HepG2 (cell line): ENCODE results near the gene OR1F1. TPM values are rescaled to one million over a fixed set of nuclear protein-coding genes. Genes with fewer than 3 reads are reported as not detected.
A peak's percentile ranks its signal among the peaks of the same experiment; 100 is the strongest.

Source experiments
- BRCA1 ChIP-seq: sonication (generic); formaldehyde crosslinking; IDR thresholded peaks from 2 replicates; pipeline ENCODE4 v1.4.0; 2020; ENCODE audit warnings: missing genetic modification reagents
- DNMT3B ChIP-seq: conservative IDR thresholded peaks from 2 replicates; pipeline ENCODE4 v1.6.1; 2016; ENCODE audit warnings: missing biosample characterization, control low read depth
- GATA4 ChIP-seq: sonication (generic); IDR thresholded peaks from 2 replicates; pipeline ENCODE4 v1.6.1; 2016; ENCODE audit warnings: antibody characterized with exemption, low read depth, borderline replicate concordance
- HOMEZ ChIP-seq: IDR thresholded peaks from 2 replicates; pipeline ENCODE4 v1.6.1; 2016; ENCODE audit warnings: low read depth
- KAT8 ChIP-seq: IDR thresholded peaks from 2 replicates; pipeline ENCODE4 v1.6.1; 2016; ENCODE audit warnings: missing genetic modification reagents, missing compliant biosample characterization
- MLX ChIP-seq: IDR thresholded peaks from 2 replicates; pipeline ENCODE4 v1.6.1; 2016
- NFYB ChIP-seq: sonication (generic); formaldehyde crosslinking; IDR thresholded peaks from 2 replicates; pipeline ENCODE4 v1.4.0; 2020; ENCODE audit warnings: missing genetic modification reagents
- SMC3 ChIP-seq: IDR thresholded peaks from 2 replicates; pipeline ENCODE4 v1.6.1; 2011; ENCODE audit warnings: low read length, improper control_type of control experiment
- SRY ChIP-seq: sonication (generic); formaldehyde crosslinking; IDR thresholded peaks from 2 replicates; pipeline ENCODE4 v1.8.0; 2022; ENCODE audit warnings: mild to moderate bottlenecking, missing genetic modification reagents
- TIGD3 ChIP-seq: sonication (generic); formaldehyde crosslinking; IDR thresholded peaks from 2 replicates; pipeline ENCODE4 v1.5.1; 2020; ENCODE audit warnings: mild to moderate bottlenecking, missing genetic modification reagents, borderline replicate concordance
- ZBTB7A ChIP-seq: sonication (generic); formaldehyde crosslinking; IDR thresholded peaks from 2 replicates; pipeline ENCODE4 v1.8.0; 2022; ENCODE audit warnings: mild to moderate bottlenecking, missing genetic modification reagents
- ZMYM4 ChIP-seq: sonication (generic); formaldehyde crosslinking; IDR thresholded peaks from 2 replicates; pipeline ENCODE4 v1.8.1; 2023; ENCODE audit warnings: mild to moderate bottlenecking, missing genetic modification reagents
- ZNF883 ChIP-seq: sonication (generic); formaldehyde crosslinking; IDR thresholded peaks from 2 replicates; pipeline ENCODE4 v1.5.1; 2020; ENCODE audit warnings: mild to moderate bottlenecking, missing genetic modification reagents; ENCODE audit errors: not compliant biosample characterization
- ZSCAN22 ChIP-seq: sonication (generic); formaldehyde crosslinking; IDR thresholded peaks from 2 replicates; pipeline ENCODE4 v1.4.0; 2020; ENCODE audit warnings: mild to moderate bottlenecking, missing genetic modification reagents
- polyA plus RNA-seq, 8 experiments: library from polyadenylated mRNA; depleted of rRNA in 3 of 8; stranded (reverse) in 7 of 8; unstranded in 1 of 8; fragments of >200 nt; fragmentation: Illumina TruSeq in 4 of 8; extraction: Trizol in 4 of 8; gene quantifications; 2 replicates each; pipeline versions ENCODE4 v1.2.1 to v1.2.3, GENCODE V29; 2011 to 2016; ENCODE audit warnings: low read depth in 4 of 8, missing spikeins in 1 of 8, mixed read lengths in 1 of 8; ENCODE audit not compliant: insufficient read depth in 1 of 8
- total RNA-seq, 5 experiments: library from RNA; depleted of rRNA; stranded (reverse); fragments of >200 nt; fragmentation: Illumina TruSeq; extraction: Trizol; gene quantifications; 2 replicates each; pipeline ENCODE4 v1.2.3, GENCODE V29; 2016; ENCODE audit warnings: low read depth in 1 of 5
- TF ChIP-seq, protein P1 (sequence below): sonication (generic); formaldehyde crosslinking; IDR thresholded peaks from 2 replicates; pipeline ENCODE4 v1.4.0; 2020; ENCODE audit warnings: mild to moderate bottlenecking, missing genetic modification reagents
- TF ChIP-seq, protein P2 (sequence below): sonication (generic); formaldehyde crosslinking; IDR thresholded peaks from 2 replicates; pipeline ENCODE4 v1.4.0; 2020; ENCODE audit warnings: mild to moderate bottlenecking, low read depth, missing genetic modification reagents
- TF ChIP-seq, protein P3 (sequence below): sonication (generic); formaldehyde crosslinking; IDR thresholded peaks from 2 replicates; pipeline ENCODE4 v1.4.0; 2020; ENCODE audit warnings: missing genetic modification reagents

The OR1F1 gene
- total and polyA plus RNA-seq, 2 of the 13 experiments (the other 11 are each of a cell fraction or from before 2014, with no cell fraction given), result 0.90 TPM; not detected in 1

- TF ChIP-seq DNMT3B (CRISPR knock-in tag), result no peak
- TF ChIP-seq TIGD3 (CRISPR knock-in tag), result peak; percentile 50; the same call in 1 of the 2 replicates
- no peak for TF ChIP-seq ZMYM4 (CRISPR knock-in tag)
- TF ChIP-seq NFYB (CRISPR knock-in tag), result no peak
- TF ChIP-seq, protein P1, sequence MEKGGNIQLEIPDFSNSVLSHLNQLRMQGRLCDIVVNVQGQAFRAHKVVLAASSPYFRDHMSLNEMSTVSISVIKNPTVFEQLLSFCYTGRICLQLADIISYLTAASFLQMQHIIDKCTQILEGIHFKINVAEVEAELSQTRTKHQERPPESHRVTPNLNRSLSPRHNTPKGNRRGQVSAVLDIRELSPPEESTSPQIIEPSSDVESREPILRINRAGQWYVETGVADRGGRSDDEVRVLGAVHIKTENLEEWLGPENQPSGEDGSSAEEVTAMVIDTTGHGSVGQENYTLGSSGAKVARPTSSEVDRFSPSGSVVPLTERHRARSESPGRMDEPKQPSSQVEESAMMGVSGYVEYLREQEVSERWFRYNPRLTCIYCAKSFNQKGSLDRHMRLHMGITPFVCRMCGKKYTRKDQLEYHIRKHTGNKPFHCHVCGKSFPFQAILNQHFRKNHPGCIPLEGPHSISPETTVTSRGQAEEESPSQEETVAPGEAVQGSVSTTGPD (CRISPR knock-in tag), result no peak
- TF ChIP-seq KAT8 (CRISPR knock-in tag), result peak; percentile 48; the same call in 1 of the 2 replicates
- TF ChIP-seq, protein P2, sequence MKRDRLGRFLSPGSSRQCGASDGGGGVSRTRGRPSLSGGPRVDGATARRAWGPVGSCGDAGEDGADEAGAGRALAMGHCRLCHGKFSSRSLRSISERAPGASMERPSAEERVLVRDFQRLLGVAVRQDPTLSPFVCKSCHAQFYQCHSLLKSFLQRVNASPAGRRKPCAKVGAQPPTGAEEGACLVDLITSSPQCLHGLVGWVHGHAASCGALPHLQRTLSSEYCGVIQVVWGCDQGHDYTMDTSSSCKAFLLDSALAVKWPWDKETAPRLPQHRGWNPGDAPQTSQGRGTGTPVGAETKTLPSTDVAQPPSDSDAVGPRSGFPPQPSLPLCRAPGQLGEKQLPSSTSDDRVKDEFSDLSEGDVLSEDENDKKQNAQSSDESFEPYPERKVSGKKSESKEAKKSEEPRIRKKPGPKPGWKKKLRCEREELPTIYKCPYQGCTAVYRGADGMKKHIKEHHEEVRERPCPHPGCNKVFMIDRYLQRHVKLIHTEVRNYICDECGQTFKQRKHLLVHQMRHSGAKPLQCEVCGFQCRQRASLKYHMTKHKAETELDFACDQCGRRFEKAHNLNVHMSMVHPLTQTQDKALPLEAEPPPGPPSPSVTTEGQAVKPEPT (CRISPR knock-in tag), result no peak
- no peak for TF ChIP-seq ZBTB7A (CRISPR knock-in tag)
- TF ChIP-seq ZSCAN22, result 0 out of 2 replicates have a peak, but pooled peaks have one; percentile 32
- no peak for TF ChIP-seq SRY
- TF ChIP-seq ZNF883 (CRISPR knock-in tag), result peak; percentile 13
- no peak for TF ChIP-seq GATA4
- no peak for TF ChIP-seq SMC3
- no peak for TF ChIP-seq MLX (CRISPR knock-in tag)
- no peak for TF ChIP-seq BRCA1 (CRISPR knock-in tag)
- TF ChIP-seq, protein P3, sequence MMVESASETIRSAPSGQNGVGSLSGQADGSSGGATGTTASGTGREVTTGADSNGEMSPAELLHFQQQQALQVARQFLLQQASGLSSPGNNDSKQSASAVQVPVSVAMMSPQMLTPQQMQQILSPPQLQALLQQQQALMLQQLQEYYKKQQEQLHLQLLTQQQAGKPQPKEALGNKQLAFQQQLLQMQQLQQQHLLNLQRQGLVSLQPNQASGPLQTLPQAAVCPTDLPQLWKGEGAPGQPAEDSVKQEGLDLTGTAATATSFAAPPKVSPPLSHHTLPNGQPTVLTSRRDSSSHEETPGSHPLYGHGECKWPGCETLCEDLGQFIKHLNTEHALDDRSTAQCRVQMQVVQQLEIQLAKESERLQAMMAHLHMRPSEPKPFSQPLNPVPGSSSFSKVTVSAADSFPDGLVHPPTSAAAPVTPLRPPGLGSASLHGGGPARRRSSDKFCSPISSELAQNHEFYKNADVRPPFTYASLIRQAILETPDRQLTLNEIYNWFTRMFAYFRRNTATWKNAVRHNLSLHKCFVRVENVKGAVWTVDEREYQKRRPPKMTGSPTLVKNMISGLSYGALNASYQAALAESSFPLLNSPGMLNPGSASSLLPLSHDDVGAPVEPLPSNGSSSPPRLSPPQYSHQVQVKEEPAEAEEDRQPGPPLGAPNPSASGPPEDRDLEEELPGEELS, result peak; percentile 59; the same call in 1 of the 2 replicates
- TF ChIP-seq HOMEZ (CRISPR knock-in tag), result 0 out of 2 replicates have a peak, but pooled peaks have one; percentile 7
These were observed 5.2 kb upstream of the OR1F1 start (continued) for GRCh38 chr16:3182608-3183444.
